CD14-positive monocyte (primary cell): Measurements from ENCODE around the gene EIF2B2. TPM values are rescaled to one million over a fixed set of nuclear protein-coding genes. Genes with fewer than 3 reads are reported as not detected.

Source experiments
- DNase-seq, 3 donors: peaks; one replicate each; pipeline ENCODE4 v3.0.0-alpha.2; 2011 to 2022
- H2AFZ ChIP-seq: 2 replicates; pipeline ENCODE4 v1.6.0; 2012; ENCODE audit warnings: mild to moderate bottlenecking, low read depth, low read length, inconsistent platforms; ENCODE audit not compliant: insufficient read depth, poor library complexity, severe bottlenecking
- H3K27ac ChIP-seq, 2 donors: 1 replicate in 1 of 2; 2 replicates in 1 of 2; pipeline ENCODE4 v1.5.1; 2012 to 2013; ENCODE audit warnings: low read length in 2 of 2, control low read depth in 1 of 2, inconsistent platforms in 1 of 2, low read depth in 1 of 2, mild to moderate bottlenecking in 1 of 2
- H3K27me3 ChIP-seq, 2 donors: one replicate each; pipeline versions ENCODE4 v1.6.0 to v1.6.1; 2011 to 2013; ENCODE audit warnings: low read length in 2 of 2; ENCODE audit not compliant: control insufficient read depth in 2 of 2, insufficient read depth in 2 of 2
- H3K36me3 ChIP-seq, 2 donors: replicated peaks in 1 of 2; 1 replicate in 1 of 2; 2 replicates in 1 of 2; pipeline versions ENCODE4 v1.5.1 to v1.6.1; 2012 to 2013; ENCODE audit warnings: low read length in 2 of 2, control low read depth in 1 of 2, inconsistent platforms in 1 of 2, mild to moderate bottlenecking in 1 of 2; ENCODE audit not compliant: insufficient read depth in 2 of 2, control insufficient read depth in 1 of 2
- H3K4me1 ChIP-seq, 2 donors: 1 replicate in 1 of 2; 2 replicates in 1 of 2; pipeline versions ENCODE4 v1.5.1 to v1.6.1; 2012 to 2013; ENCODE audit warnings: low read length in 2 of 2, control low read depth in 1 of 2, inconsistent platforms in 1 of 2, mild to moderate bottlenecking in 1 of 2, moderate library complexity in 1 of 2; ENCODE audit not compliant: insufficient read depth in 2 of 2, control insufficient read depth in 1 of 2
- H3K4me2 ChIP-seq: replicated peaks from 2 replicates; pipeline ENCODE3; 2012; ENCODE audit warnings: low read length, moderate library complexity, mild to moderate bottlenecking; ENCODE audit not compliant: poor library complexity, severe bottlenecking; ENCODE audit errors: extremely low read depth
- H3K4me3 ChIP-seq, 3 experiments: fragments of 200-600 bp in 1 of 3; sonication (generic) in 1 of 3; replicated peaks in 1 of 3; 1 replicate in 2 of 3; 2 replicates in 1 of 3; pipeline ENCODE4 v1.5.1; 2011 to 2013; ENCODE audit warnings: low read length in 3 of 3, mild to moderate bottlenecking in 3 of 3, control low read depth in 2 of 3, low read depth in 2 of 3, inconsistent platforms in 1 of 3, moderate library complexity in 1 of 3
- H3K79me2 ChIP-seq: 2 replicates; pipeline ENCODE4 v1.6.0; 2012; ENCODE audit warnings: mild to moderate bottlenecking, control low read depth, inconsistent platforms, low read length, moderate library complexity; ENCODE audit not compliant: insufficient read depth
- H3K9ac ChIP-seq: 2 replicates; pipeline ENCODE4 v1.6.0; 2017; ENCODE audit warnings: low read length, mild to moderate bottlenecking; ENCODE audit not compliant: insufficient read depth, poor library complexity, severe bottlenecking
- H3K9me3 ChIP-seq, 2 donors: replicated peaks in 1 of 2; 1 replicate in 1 of 2; 2 replicates in 1 of 2; pipeline versions ENCODE4 v1.5.1 to v1.6.1; 2012 to 2013; ENCODE audit warnings: low read length in 2 of 2, control low read depth in 1 of 2; ENCODE audit not compliant: control insufficient read depth in 1 of 2, insufficient read depth in 1 of 2
- H4K20me1 ChIP-seq: 2 replicates; pipeline ENCODE4 v1.6.0; 2012; ENCODE audit warnings: mild to moderate bottlenecking, low read length, control low read depth, moderate library complexity; ENCODE audit not compliant: insufficient read depth
- H3K27ac Mint-ChIP-seq, 7 donors: one replicate each; pipeline ENCODE4 v1.8.0; 2020; ENCODE audit warnings: mild to moderate bottlenecking in 7 of 7, mixed read lengths in 7 of 7, moderate library complexity in 6 of 7, inconsistent platforms in 2 of 7
- H3K27me3 Mint-ChIP-seq, 3 donors: one replicate each; pipeline ENCODE4 v1.8.0; 2021 to 2022; ENCODE audit warnings: low read depth in 3 of 3, mild to moderate bottlenecking in 3 of 3, mixed read lengths in 3 of 3, moderate library complexity in 3 of 3, inconsistent platforms in 1 of 3
- H3K36me3 Mint-ChIP-seq, 2 donors: one replicate each; pipeline ENCODE4 v1.8.0; 2020; ENCODE audit warnings: mixed read lengths in 2 of 2, inconsistent platforms in 1 of 2, mild to moderate bottlenecking in 1 of 2
- H3K4me1 Mint-ChIP-seq: one replicate; pipeline ENCODE4 v1.8.0; 2020; ENCODE audit warnings: mild to moderate bottlenecking, mixed read lengths
- H3K4me3 Mint-ChIP-seq, 2 donors: one replicate each; pipeline ENCODE4 v1.8.0; 2020; ENCODE audit warnings: mild to moderate bottlenecking in 2 of 2, mixed read lengths in 2 of 2, moderate library complexity in 1 of 2
- H3K9me3 Mint-ChIP-seq, 7 donors: one replicate each; pipeline ENCODE4 v1.8.0; 2020 to 2022; ENCODE audit warnings: mixed read lengths in 7 of 7, mild to moderate bottlenecking in 6 of 7, moderate library complexity in 6 of 7, inconsistent platforms in 2 of 7
- CTCF ChIP-seq: fragments of 200-600 bp; IDR thresholded peaks from one replicate; pipeline ENCODE4 v1.8.0; 2022; ENCODE audit warnings: antibody characterized with exemption, mild to moderate bottlenecking
- WGBS: methylation state at CpG from one replicate; pipeline ENCODE4 v1.1.5; 2013; ENCODE audit warnings: missing lambda C conversion rate; ENCODE audit not compliant: insufficient coverage; 5-methylcytosine and 5-hydroxymethylcytosine counted together
- intact Hi-C, 2 donors: fragments of 100-400 bp; cut with micrococcal nuclease; formaldehyde crosslinking; loops; one replicate each; pipeline versions ENCODE4 v1.15.0 to v1.15.1; 2023
- polyA plus RNA-seq, 3 donors: library from polyadenylated mRNA; depleted of rRNA in 1 of 3; unstranded in 2 of 3; stranded (reverse) in 1 of 3; fragments of 300-500 nt in 2 of 3; fragments of >200 nt in 1 of 3; fragmentation: Illumina TruSeq in 2 of 3; gene quantifications; 1 replicate in 2 of 3; 2 replicates in 1 of 3; pipeline ENCODE4 v1.2.3, GENCODE V29; 2012 to 2021

Gene EIF2B2
- polyA plus RNA-seq, 3 donors, result 20.8 to 26.3 (median 23.9) TPM

- Histone ChIP-seq H3K9ac (peak overlapping the region; percentile 86), H4K20me1 (no peaks in the 10 kb centered on the region), H3K9me3 (peaks cover 0 to 5% of the 10 kb centered on the region in 2 donors), H3K4me2 (peak overlapping the region; percentile 86), H2AFZ (peak overlapping the region; percentile 97), H3K36me3 (peaks cover 29 to 39% of the 10 kb centered on the region in 2 donors), H3K4me3 (peak overlapping the region; percentile 63 to 96 (median 87)), H3K4me1 (peaks cover 18 to 21% of the 10 kb centered on the region in 2 donors), H3K79me2 (peaks cover 22% of the 10 kb centered on the region), H3K27me3 (no peaks in the 10 kb centered on the region), H3K27ac (peak overlapping the region; percentile 68 to 89)
- Mint-ChIP-seq H3K27ac (peak overlapping the region; percentile 93 to 99 (median 97)), H3K27me3 (peaks cover 0 to 3% (median 2%) of the 10 kb centered on the region in 3 donors), H3K9me3 (peaks cover 0 to 5% (median 0%) of the 10 kb centered on the region in 7 donors), H3K4me3 (peak overlapping the region; percentile 98 to 99), H3K4me1 (peaks cover 27% of the 10 kb centered on the region), H3K36me3 (peaks cover 36 to 43% of the 10 kb centered on the region in 2 donors)
- WGBS, result 6% methylated on average over 11 of the region's 18 CpGs
- no peak for TF ChIP-seq CTCF
- intact Hi-C loops, result loop anchor here in 1 of 2 donors (5.0 to 10.0 kb wide), 2 partner anchors 36 to 61 kb away; partner anchors contain the start of genes ACYP1 and ZC2HC1C
- DNase-seq, result no peak
Observed at GRCh38 chr14:75003250-75004027, 718 bp downstream of the EIF2B2 start.

DNA sequence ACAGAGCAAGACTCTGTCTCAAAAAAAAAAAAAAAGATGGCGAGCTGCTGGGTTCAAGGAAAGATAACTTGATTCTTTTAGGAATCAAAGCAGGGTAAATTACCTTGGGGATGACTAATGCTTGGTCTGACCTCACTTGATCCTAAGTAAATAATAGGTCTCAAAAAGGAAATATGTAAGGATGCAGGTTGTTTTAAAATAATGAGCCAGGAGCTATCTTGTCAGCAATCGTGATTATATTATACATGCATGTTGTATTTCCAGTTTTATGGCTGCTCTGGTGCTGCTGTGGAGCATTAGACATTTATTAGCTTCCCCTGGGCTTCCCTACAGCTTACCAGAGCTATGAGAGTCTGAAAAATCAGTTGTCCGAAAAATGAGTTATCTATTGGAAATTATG is 2.6 kb downstream of the EIF2B2 start:
- no peaks in the 10 kb centered on the region for H3K27me3 Mint-ChIP-seq
- peaks cover 52 to 62% of the 10 kb centered on the region in 2 donors for H3K36me3 Mint-ChIP-seq
- no peaks in the 10 kb centered on the region for H3K27me3 ChIP-seq
- no peak overlapping the region for H3K4me3 ChIP-seq
- no peak overlapping the region for H3K4me3 Mint-ChIP-seq
- no peak for DNase-seq
- H3K9ac ChIP-seq, result no peak overlapping the region
- H3K27ac Mint-ChIP-seq, result no peak overlapping the region
- WGBS, result no CpG with 5 or more reads among the region's 3 CpGs
- H4K20me1 ChIP-seq, result no peaks in the 10 kb centered on the region
- intact Hi-C loops, result loop anchor here in 1 of 2 donors (10.0 kb wide), 1 partner anchor 59 kb away; the partner anchor contains the start of genes ACYP1 and ZC2HC1C
- no peak overlapping the region for H2AFZ ChIP-seq
- no peak for TF ChIP-seq CTCF
- H3K9me3 Mint-ChIP-seq, result peaks cover 0 to 5% (median 0%) of the 10 kb centered on the region in 7 donors
- peaks cover 22% of the 10 kb centered on the region for H3K79me2 ChIP-seq
- peaks cover 18 to 21% of the 10 kb centered on the region in 2 donors for H3K4me1 ChIP-seq
- H3K36me3 ChIP-seq, result peaks cover 46 to 58% of the 10 kb centered on the region in 2 donors
- peaks cover 30% of the 10 kb centered on the region for H3K4me1 Mint-ChIP-seq
- H3K4me2 ChIP-seq, result no peak overlapping the region
- no peak overlapping the region for H3K27ac ChIP-seq
- peaks cover 0 to 5% of the 10 kb centered on the region in 2 donors for H3K9me3 ChIP-seq
